ENCODE results near the gene ZFYVE28. TPM values are rescaled to one million over a fixed set of nuclear protein-coding genes. Genes with fewer than 3 reads are reported as not detected.

The ZFYVE28 gene
- total RNA-seq, 1 experiment from 2014 or later: 0.82 TPM

GRCh38 chr4:2441393-2442174 lies 23.1 kb upstream of the ZFYVE28 start:
- no TSS peak for BruUV-seq (replicated peaks)
- POLR2A ChIA-PET: no interaction called here
- intact Hi-C loops (cut with micrococcal nuclease; ENCODE audit: unreplicated experiment): no loop called here

GRCh38 chr4:2438822-2439718 lies 20.6 kb upstream of the ZFYVE28 start:
- H3K4me3 ChIP-seq (ENCODE audit: low read depth, low read length): no peak overlapping the region
- no peak for DNase-seq
- ChIA-PET POLR2A (no interaction called here), CTCF (no interaction called here)
- Mint-ChIP-seq H3K27me3 (ENCODE audit: insufficient read depth, unreplicated experiment) (no peaks in the 10 kb centered on the region), H3K27ac (ENCODE audit: unreplicated experiment) (no peak overlapping the region), H3K9me3 (ENCODE audit: unreplicated experiment) (no peaks in the 10 kb centered on the region), H3K4me3 (ENCODE audit: unreplicated experiment) (no peak overlapping the region), H3K36me3 (ENCODE audit: insufficient read depth, unreplicated experiment) (no peaks in the 10 kb centered on the region), H3K4me1 (ENCODE audit: low read depth, unreplicated experiment) (no peaks in the 10 kb centered on the region)
- no peaks in the 10 kb centered on the region for H3K36me3 ChIP-seq (ENCODE audit: control insufficient read depth, insufficient read depth, low read length)
- no TSS peak for BruUV-seq (replicated peaks)
- H3K9me3 ChIP-seq: no peaks in the 10 kb centered on the region
- TF ChIP-seq CTCF (IDR thresholded peaks at IDR 0.05; ENCODE audit: insufficient read depth in 1 of 2, low read depth in 1 of 2, low read length in 1 of 2, severe bottlenecking in 1 of 2, unreplicated experiment in 1 of 2): no peak
- H3K4me1 ChIP-seq: no peaks in the 10 kb centered on the region
- intact Hi-C loops (cut with micrococcal nuclease; ENCODE audit: unreplicated experiment): no loop called here
- H3K27me3 ChIP-seq (replicated peaks; ENCODE audit: control insufficient read depth, insufficient read depth, low read length): no peaks in the 10 kb centered on the region

More at GRCh38 chr4:2441393-2442174, 23.1 kb upstream of the ZFYVE28 start:
- H3K4me3 Mint-ChIP-seq (ENCODE audit: unreplicated experiment): no peak overlapping the region
- TF ChIP-seq CTCF (IDR thresholded peaks at IDR 0.05; ENCODE audit: insufficient read depth in 1 of 2, low read depth in 1 of 2, low read length in 1 of 2, severe bottlenecking in 1 of 2, unreplicated experiment in 1 of 2): peak; percentile 44 to 68
- Histone ChIP-seq H3K27me3 (replicated peaks; ENCODE audit: control insufficient read depth, insufficient read depth, low read length) (no peaks in the 10 kb centered on the region), H3K4me1 (no peaks in the 10 kb centered on the region), H3K36me3 (ENCODE audit: control insufficient read depth, insufficient read depth, low read length) (no peaks in the 10 kb centered on the region), H3K4me3 (ENCODE audit: low read depth, low read length) (no peak overlapping the region), H3K9me3 (no peaks in the 10 kb centered on the region)
- no peaks in the 10 kb centered on the region for H3K36me3 Mint-ChIP-seq (ENCODE audit: insufficient read depth, unreplicated experiment)
- H3K4me1 Mint-ChIP-seq (ENCODE audit: low read depth, unreplicated experiment): no peaks in the 10 kb centered on the region
- H3K27me3 Mint-ChIP-seq (ENCODE audit: insufficient read depth, unreplicated experiment): no peaks in the 10 kb centered on the region
- CTCF ChIA-PET: interaction anchor here (0.6 to 1.2 kb wide), 4 partner anchors 11 to 221 kb away, joined by 3 to 5 read pairs (median 4); no protein-coding TSS in a partner anchor
- DNase-seq: peak; percentile 67
- no peaks in the 10 kb centered on the region for H3K9me3 Mint-ChIP-seq (ENCODE audit: unreplicated experiment)
- H3K27ac Mint-ChIP-seq (ENCODE audit: unreplicated experiment): no peak overlapping the region

- BruUV-seq (replicated peaks): no TSS peak
- H3K27ac Mint-ChIP-seq (ENCODE audit: unreplicated experiment): no peak overlapping the region
- intact Hi-C loops (cut with micrococcal nuclease; ENCODE audit: unreplicated experiment): no loop called here
- ChIA-PET POLR2A (no interaction called here), CTCF (interaction anchor here (1.0 kb wide), 1 partner anchor 24 kb away, joined by 3 read pairs; no protein-coding TSS in a partner anchor)
- no peaks in the 10 kb centered on the region for H3K9me3 Mint-ChIP-seq (ENCODE audit: unreplicated experiment)
- H3K27me3 Mint-ChIP-seq (ENCODE audit: insufficient read depth, unreplicated experiment): no peaks in the 10 kb centered on the region
- no peak overlapping the region for H3K4me3 Mint-ChIP-seq (ENCODE audit: unreplicated experiment)
- no peak for DNase-seq
- TF ChIP-seq CTCF (IDR thresholded peaks at IDR 0.05; ENCODE audit: insufficient read depth in 1 of 2, low read depth in 1 of 2, low read length in 1 of 2, severe bottlenecking in 1 of 2, unreplicated experiment in 1 of 2): no peak
- H3K4me1 ChIP-seq: no peaks in the 10 kb centered on the region
- no peaks in the 10 kb centered on the region for H3K4me1 Mint-ChIP-seq (ENCODE audit: low read depth, unreplicated experiment)
- no peak overlapping the region for H3K4me3 ChIP-seq (ENCODE audit: low read depth, low read length)
- no peaks in the 10 kb centered on the region for H3K36me3 Mint-ChIP-seq (ENCODE audit: insufficient read depth, unreplicated experiment)
- no peaks in the 10 kb centered on the region for H3K36me3 ChIP-seq (ENCODE audit: control insufficient read depth, insufficient read depth, low read length)
- H3K9me3 ChIP-seq: no peaks in the 10 kb centered on the region
- H3K27me3 ChIP-seq (replicated peaks; ENCODE audit: control insufficient read depth, insufficient read depth, low read length): no peaks in the 10 kb centered on the region
These were observed 19.2 kb upstream of the ZFYVE28 start for GRCh38 chr4:2437475-2438215.

Data from Caco-2 (cell line).